Measurements from ENCODE around the gene ACTN3.

ACTN3 gene

DNA sequence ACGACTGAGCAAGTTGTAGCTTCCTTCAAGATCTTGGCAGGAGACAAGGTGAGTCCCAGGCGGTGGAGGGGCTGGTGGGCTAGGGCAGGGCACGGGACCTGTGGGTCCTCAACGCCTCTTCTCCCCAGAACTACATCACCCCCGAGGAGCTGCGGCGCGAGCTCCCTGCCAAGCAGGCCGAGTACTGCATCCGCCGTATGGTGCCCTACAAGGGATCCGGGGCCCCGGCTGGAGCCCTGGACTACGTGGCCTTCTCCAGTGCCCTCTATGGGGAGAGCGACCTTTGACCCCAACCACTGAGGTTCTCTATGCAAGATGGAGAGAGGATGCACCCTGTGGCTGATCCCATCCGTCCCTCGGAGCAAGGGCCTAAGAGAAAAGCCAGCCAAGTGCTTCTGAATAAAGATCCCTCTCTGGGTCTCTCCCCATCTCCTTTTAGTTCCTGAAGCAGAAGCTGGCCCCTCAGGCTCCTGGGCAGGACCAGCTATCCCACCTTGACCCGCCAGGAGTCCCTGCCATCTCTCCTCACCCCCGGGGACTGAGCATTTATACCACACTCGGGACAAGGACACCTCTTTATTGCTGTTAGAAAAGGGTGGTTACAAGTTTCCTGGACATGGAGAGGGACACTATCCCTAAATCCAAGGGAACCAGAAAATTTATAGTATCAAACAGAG, 16.3 kb downstream of the ACTN3 start:
- TF ChIP-seq, protein P1, sequence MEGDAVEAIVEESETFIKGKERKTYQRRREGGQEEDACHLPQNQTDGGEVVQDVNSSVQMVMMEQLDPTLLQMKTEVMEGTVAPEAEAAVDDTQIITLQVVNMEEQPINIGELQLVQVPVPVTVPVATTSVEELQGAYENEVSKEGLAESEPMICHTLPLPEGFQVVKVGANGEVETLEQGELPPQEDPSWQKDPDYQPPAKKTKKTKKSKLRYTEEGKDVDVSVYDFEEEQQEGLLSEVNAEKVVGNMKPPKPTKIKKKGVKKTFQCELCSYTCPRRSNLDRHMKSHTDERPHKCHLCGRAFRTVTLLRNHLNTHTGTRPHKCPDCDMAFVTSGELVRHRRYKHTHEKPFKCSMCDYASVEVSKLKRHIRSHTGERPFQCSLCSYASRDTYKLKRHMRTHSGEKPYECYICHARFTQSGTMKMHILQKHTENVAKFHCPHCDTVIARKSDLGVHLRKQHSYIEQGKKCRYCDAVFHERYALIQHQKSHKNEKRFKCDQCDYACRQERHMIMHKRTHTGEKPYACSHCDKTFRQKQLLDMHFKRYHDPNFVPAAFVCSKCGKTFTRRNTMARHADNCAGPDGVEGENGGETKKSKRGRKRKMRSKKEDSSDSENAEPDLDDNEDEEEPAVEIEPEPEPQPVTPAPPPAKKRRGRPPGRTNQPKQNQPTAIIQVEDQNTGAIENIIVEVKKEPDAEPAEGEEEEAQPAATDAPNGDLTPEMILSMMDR (IDR thresholded peaks at IDR 0.05; ENCODE audit: control insufficient read depth, insufficient read depth, low read depth, low read length, missing control alignments): no peak
- no peak for DNase-seq (ENCODE audit: low read depth)
- H3K4me3 ChIP-seq (ENCODE audit: control insufficient read depth, low read depth, low read length): no peak overlapping the region

DNA sequence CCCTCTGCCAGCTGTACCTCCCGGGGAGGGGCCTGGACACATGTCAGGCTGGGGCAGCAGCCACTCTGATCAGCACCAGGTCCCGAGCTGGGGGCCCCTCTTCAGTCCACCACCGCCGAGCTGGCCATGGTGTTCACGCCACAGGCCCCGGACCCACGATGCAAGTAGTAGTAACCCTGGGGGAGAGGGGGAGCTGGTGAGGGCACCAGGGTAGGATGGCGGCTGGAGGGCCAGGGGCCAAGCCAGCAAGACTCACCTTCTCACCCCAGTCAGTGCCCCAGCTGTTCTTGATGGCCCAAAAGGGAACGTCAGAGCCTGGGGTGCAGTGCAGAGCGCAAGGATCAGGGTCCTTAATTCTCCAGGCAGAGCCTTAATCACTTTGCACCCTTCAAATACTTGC, 17.1 kb downstream of the ACTN3 start:
- TF ChIP-seq, protein P1 (IDR thresholded peaks at IDR 0.05; ENCODE audit: control insufficient read depth, insufficient read depth, low read depth, low read length, missing control alignments): no peak
- no peak for DNase-seq (ENCODE audit: low read depth)

DNA sequence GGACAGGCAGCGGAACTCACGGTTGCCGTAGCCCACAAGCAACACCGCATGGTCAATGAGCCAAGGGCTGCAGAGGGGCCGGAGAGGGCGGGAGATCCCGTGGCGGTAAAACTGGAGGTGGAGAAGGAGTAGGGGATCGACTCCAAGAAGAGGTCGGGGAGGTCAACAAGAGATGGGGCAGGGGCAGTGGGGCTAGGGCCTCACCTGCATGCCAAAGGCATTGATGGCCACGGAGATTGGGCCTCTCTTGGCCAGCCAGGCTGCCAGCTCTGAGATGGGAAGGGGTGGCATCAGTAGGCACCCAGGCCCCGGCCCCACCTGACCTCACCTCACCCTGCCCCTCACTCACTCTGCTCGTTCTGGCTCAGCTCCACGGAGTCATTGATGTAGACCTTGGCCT, 17.8 kb downstream of the ACTN3 start:
- TF ChIP-seq, protein P1 (IDR thresholded peaks at IDR 0.05; ENCODE audit: control insufficient read depth, insufficient read depth, low read depth, low read length, missing control alignments): no peak
- DNase-seq (ENCODE audit: low read depth): no peak
- H3K4me3 ChIP-seq (ENCODE audit: control insufficient read depth, low read depth, low read length): no peak overlapping the region

More for the DNA sequence above, 17.1 kb downstream of the ACTN3 start:
- no peak overlapping the region for H3K4me3 ChIP-seq (ENCODE audit: control insufficient read depth, low read depth, low read length)

DNA sequence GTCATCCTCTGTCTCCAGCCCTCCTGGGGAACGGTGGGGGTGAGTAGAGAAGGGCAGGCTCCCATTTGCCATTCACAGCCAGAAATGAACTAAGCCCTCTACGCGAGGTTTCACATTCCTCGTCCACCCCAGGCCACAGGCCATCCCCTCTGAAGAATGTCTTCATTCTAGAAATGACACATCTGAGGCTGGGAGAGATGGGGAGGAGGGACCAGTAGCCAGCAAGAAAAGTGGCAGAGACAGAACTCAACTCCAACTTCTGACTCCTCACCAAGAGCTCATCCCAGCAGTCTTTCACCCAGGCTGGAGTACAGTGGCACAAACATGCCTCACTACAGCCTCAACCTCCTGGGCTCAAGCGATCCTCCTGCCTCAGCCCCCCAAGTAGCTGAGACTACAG, 18.3 kb downstream of the ACTN3 start:
- no peak overlapping the region for H3K4me3 ChIP-seq (ENCODE audit: control insufficient read depth, low read depth, low read length)
- TF ChIP-seq, protein P1 (IDR thresholded peaks at IDR 0.05; ENCODE audit: control insufficient read depth, insufficient read depth, low read depth, low read length, missing control alignments): no peak
- DNase-seq (ENCODE audit: low read depth): no peak

DNA sequence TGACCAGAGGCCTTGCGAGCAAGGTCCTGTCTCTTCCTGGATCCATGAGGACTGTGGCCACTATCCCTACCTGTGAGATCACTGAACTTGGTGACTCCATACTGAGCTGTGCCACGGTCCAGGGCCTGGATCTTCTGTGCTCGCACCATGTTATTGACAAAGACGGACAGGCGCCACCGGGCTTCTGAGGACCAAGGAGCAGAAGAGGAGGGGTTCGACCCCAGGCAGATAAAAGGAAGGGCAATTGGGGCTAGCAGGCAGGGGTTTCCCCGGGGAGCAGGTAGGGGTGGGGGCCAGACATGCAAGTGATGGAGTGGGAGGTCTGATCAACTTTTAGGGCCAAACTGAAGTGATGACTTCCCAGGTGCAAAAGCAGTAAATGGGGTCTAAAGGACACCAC, 19.5 kb downstream of the ACTN3 start:
- TF ChIP-seq, protein P1 (IDR thresholded peaks at IDR 0.05; ENCODE audit: control insufficient read depth, insufficient read depth, low read depth, low read length, missing control alignments): no peak
- no peak overlapping the region for H3K4me3 ChIP-seq (ENCODE audit: control insufficient read depth, low read depth, low read length)

DNA sequence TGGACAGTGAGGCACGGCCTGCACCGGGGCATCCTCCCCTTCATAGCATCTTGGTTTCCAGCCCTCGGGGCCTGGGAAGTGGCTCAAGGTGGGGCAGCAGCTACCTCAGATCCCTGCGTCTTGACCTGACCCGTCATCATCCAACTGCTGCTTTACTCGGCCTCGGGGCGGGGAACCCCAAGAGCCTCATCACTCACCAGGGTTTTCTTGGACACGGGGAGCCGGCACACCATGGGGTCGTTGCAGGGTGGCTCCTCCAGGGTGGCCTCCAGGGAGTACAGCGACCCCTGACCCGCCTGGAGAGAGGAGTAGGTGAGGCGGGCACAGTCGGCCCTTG, 21.1 kb downstream of the ACTN3 start:
- no peak for DNase-seq (ENCODE audit: low read depth)
- TF ChIP-seq, protein P1 (IDR thresholded peaks at IDR 0.05; ENCODE audit: control insufficient read depth, insufficient read depth, low read depth, low read length, missing control alignments): no peak
- H3K4me3 ChIP-seq (ENCODE audit: control insufficient read depth, low read depth, low read length): peak overlapping the region; percentile 45

More for the DNA sequence above, 19.5 kb downstream of the ACTN3 start:
- DNase-seq (ENCODE audit: low read depth): no peak

Data from AG09309 (cell line).